Measurements from ENCODE around the gene THSD4.

GRCh38 chr15:71825021-71825730, 709.9 kb downstream of the THSD4 start:
- TF ChIP-seq, protein P1, sequence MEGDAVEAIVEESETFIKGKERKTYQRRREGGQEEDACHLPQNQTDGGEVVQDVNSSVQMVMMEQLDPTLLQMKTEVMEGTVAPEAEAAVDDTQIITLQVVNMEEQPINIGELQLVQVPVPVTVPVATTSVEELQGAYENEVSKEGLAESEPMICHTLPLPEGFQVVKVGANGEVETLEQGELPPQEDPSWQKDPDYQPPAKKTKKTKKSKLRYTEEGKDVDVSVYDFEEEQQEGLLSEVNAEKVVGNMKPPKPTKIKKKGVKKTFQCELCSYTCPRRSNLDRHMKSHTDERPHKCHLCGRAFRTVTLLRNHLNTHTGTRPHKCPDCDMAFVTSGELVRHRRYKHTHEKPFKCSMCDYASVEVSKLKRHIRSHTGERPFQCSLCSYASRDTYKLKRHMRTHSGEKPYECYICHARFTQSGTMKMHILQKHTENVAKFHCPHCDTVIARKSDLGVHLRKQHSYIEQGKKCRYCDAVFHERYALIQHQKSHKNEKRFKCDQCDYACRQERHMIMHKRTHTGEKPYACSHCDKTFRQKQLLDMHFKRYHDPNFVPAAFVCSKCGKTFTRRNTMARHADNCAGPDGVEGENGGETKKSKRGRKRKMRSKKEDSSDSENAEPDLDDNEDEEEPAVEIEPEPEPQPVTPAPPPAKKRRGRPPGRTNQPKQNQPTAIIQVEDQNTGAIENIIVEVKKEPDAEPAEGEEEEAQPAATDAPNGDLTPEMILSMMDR (optimal IDR thresholded peaks at IDR 0.05 in 1 of 3, IDR thresholded peaks at IDR 0.05 in 1 of 3, conservative IDR thresholded peaks at IDR 0.05 in 1 of 3; ENCODE audit: extremely low read depth in 1 of 3, insufficient read depth in 2 of 3, low read length in 3 of 3) = no peak
- TF ChIP-seq EZH2 (IDR thresholded peaks at IDR 0.05; ENCODE audit: low read length) = no peak
